Omental fat pad (tissue), 4 donors: Measurements from ENCODE around the gene DERL3. TPM values are rescaled to one million over a fixed set of nuclear protein-coding genes. Genes with fewer than 3 reads are reported as not detected.

ENCODE experiments used
- ATAC-seq: fragments of 150-250 bp; one replicate; pipeline ENCODE4 v1.9.1; 2016; ENCODE audit warnings: mild to moderate bottlenecking, moderate library complexity; ENCODE audit not compliant: low FRiP score
- DNase-seq: peaks from one replicate; pipeline ENCODE4 v3.0.0-alpha.2; 2019; ENCODE audit warnings: low spot score
- total RNA-seq, 4 donors: library from RNA; depleted of rRNA; stranded (reverse); fragments of >200 nt; gene quantifications; one replicate each; pipeline ENCODE4 v1.1.0, GENCODE V29; 2016
- TF ChIP-seq, protein P1 (sequence below), 3 donors: fragments of 450-650 bp; IDR thresholded peaks; one replicate each; pipeline ENCODE4 v1.5.1; 2016 to 2017; ENCODE audit warnings: antibody characterized with exemption in 3 of 3, mild to moderate bottlenecking in 3 of 3, moderate library complexity in 2 of 3

The DERL3 gene
- total RNA-seq, 4 donors from 2014 or later, result 0.47 to 3.1 (median 1.5) TPM

DNA sequence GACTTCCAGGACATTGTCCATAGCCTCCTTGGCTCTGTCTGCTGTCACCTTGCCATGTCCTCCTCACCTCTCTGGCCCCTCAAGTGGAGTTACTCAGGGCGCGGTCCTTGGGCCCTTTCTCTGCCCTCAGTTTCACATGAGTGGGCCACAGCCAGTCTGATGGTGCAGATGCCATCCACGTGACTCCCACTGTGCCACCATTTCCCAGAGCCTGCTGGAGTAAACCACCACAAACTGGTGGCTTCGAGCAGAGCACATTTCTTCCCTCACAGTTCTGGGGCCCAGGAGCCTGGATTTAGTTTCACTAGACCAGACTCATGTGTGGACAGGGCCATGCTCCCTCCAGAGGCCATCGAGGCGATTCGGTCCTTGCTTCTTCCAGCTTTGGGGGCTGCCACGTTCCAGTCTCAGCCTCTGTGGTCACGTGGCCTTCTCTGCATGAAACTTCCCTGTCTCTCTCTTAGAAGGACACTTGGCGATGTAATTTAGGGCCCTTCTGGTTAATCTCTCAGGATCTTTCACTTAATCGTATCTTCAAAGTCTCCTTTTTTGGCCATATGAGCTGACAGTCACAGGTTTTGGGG lies 37.5 kb downstream of the DERL3 start:
- no peak for DNase-seq
- no peak for ATAC-seq
- TF ChIP-seq, protein P1, sequence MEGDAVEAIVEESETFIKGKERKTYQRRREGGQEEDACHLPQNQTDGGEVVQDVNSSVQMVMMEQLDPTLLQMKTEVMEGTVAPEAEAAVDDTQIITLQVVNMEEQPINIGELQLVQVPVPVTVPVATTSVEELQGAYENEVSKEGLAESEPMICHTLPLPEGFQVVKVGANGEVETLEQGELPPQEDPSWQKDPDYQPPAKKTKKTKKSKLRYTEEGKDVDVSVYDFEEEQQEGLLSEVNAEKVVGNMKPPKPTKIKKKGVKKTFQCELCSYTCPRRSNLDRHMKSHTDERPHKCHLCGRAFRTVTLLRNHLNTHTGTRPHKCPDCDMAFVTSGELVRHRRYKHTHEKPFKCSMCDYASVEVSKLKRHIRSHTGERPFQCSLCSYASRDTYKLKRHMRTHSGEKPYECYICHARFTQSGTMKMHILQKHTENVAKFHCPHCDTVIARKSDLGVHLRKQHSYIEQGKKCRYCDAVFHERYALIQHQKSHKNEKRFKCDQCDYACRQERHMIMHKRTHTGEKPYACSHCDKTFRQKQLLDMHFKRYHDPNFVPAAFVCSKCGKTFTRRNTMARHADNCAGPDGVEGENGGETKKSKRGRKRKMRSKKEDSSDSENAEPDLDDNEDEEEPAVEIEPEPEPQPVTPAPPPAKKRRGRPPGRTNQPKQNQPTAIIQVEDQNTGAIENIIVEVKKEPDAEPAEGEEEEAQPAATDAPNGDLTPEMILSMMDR (IDR thresholded peaks at IDR 0.05), result no peak

DNA sequence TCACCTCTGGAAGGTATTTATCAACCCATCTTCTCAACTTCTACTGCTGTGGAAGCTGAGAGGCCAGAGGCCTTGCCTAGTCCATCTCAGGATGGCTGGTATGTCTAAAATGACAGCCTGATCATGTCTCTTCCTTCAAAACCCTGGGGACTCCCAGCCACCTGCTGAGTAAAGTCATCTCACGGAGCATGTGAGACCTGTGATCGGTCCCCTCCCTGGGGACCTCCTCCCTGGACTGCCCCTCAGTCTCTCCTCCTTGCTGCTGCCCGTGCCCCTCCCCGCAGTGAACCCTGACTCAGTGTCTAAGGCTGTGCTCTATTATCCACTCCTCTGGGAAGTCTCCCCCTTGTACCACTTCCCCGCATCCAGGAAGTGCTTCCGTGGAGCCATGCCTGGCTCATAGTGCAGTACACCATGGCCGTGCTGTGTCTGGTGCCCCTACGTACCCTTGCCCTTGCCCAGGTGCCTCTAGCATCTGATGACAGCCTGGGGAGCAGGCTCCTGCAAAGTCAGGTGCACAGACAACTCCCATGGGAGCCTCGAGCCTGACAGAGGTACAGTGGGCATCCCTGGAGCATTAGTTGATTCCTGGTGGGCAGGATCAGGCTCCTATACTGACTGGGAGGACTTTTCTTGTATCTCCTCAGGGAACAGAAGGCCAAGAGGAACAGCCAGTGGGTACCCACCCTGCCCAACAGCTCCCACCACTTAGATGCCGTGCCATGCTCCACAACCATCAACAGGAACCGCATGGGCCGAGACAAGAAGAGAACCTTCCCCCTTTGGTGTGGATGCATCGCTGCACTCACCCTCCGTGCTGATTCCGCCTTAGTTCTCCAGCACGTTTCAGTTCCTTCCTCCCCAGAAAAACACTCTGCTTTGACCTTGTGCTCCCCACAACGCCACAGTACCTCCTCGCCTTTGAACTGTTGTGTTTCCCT lies 38.2 kb downstream of the DERL3 start:
- DNase-seq (no peak), ATAC-seq (no peak)
- TF ChIP-seq, protein P1 (IDR thresholded peaks at IDR 0.05), result no peak

DNA sequence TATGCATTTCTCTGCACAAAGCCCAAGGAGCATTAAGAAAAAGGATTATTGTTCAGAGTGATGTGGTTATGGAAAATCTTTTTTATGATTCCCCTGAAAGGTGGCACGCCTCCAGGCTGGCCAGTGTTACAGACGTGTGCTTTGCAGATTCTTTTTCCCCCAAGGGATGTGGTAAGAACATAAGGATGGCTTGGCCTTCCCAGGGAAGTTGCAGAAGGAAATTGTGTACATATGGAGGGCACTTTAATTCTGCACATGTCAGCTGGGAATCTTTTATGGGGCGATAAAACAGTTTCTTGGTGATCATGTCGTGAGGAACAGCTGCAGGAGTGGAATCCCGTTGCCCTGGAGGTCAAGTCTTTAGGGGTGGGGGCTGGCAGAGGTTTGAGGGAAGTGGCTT lies 42.3 kb downstream of the DERL3 start:
- ATAC-seq, result no peak
- TF ChIP-seq, protein P1 (IDR thresholded peaks at IDR 0.05), result no peak
- DNase-seq, result no peak

DNA sequence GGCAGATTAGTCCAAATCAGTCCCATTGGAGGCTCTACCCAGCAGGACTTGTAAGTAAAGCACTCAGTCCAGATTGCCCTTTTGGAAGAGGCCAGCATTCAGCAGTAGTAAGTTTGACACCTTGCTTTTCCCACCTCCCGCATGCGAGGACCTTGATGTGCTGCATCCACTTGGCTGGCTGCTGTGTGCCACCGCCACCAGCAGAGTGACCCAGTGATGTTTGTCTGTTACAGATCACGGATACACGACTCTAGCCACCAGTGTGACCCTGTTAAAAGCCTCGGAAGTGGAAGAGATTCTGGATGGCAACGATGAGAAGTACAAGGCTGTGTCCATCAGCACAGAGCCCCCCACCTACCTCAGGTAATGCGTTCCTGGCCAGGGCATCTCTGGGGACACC lies 45.5 kb downstream of the DERL3 start:
- no peak for DNase-seq
- TF ChIP-seq, protein P1 (IDR thresholded peaks at IDR 0.05), result no peak
- ATAC-seq, result no peak

DNA sequence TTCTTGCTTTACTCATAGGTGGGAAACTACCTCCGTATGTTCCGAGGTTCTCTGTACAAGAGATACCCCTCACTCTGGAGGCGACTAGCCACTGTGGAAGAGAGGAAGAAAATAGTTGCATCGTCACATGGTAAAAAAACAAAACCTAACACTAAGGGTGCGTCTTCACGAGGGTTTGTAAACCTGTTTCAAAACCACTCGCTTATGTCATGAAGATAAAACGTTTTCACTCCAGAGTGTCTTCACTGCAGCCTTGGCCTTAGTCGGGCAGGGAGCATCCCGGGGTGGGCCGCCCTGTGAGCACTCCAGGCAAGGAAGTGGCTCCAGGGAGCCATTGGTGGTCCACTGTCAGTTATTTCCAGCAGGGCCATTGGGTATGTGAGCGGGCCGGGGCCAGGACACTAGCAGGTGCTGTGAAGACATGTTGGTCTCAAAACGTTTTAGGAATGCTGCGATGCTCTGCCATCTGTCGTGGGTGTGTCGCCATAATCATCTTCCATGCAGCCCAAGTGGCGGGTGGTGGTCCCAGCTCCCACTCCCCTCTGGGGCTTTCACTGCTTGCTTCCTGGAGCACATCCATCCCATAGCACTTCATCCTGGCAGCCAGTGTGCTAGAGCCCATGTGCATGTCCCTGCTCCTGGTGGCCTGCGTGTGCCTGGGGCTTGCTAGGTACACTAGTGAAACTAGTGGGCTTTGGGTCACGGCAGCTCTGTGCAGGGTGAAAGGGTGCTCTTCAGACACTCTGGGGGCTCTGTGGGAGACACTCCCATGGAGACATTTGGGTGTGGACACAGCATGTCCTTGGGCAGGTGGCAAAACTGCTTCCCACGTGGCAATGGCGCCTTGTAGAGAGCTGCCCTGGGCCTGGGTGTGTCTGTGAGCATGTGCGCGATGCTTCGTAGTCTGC lies 46.8 kb downstream of the DERL3 start:
- DNase-seq (no peak), ATAC-seq (no peak)
- TF ChIP-seq, protein P1 (IDR thresholded peaks at IDR 0.05), result no peak

DNA sequence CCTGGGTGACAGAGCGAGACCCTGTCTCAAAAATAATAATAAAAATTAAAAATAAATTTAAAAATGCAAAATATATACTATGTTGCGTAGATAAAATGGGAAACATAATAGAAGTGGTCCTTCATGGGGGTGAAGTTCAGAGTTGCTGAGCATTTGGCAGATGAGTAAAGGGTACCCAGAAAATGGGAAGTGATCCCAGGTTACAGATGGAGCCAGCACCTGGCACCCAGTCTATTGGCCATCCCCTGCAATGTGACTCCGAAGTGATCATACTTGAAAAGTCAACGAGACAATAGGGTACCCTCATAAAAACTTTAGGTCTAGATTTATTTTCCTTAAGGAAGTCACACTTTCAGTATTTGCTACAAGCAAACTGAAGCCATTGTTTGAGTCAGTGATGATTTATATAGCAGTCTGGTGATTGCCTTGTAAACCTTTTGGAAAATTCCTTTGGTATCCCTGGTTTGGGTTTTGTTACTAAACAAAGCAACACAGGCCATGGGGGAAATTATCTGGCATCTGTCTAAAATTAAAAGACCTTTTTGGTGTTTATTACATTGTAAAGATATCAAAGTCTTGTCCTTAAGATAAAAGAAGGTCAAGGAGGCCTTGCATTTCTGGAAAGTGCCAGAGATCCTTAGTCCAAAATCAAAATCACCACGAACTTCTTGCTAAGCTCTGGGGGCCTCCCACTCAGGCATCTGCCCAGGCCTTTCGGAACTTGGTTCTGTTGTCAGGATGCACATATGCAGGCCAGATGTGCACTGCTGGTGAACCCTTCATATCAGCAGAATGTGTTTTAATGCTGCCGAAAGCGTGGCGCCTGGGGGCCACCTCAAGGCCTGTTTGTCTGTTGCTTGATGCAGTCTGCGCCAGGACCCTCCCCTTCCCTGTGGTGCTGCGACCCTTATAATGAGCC lies 47.7 kb downstream of the DERL3 start:
- ATAC-seq (no peak), DNase-seq (no peak)
- TF ChIP-seq, protein P1 (IDR thresholded peaks at IDR 0.05), result no peak
